Tibial nerve (tissue), 4 donors: Measurements from ENCODE around the gene HOXD13. TPM values are rescaled to one million over a fixed set of nuclear protein-coding genes. Genes with fewer than 3 reads are reported as not detected.

Experiments
- DNase-seq, 2 donors: peaks; one replicate each; pipeline ENCODE4 v3.0.0-alpha.2; 2019; ENCODE audit warnings: low spot score in 2 of 2
- H3K27ac ChIP-seq, 4 donors: fragments of 200-600 bp; sonication (generic) in 3 of 4; one replicate each; pipeline ENCODE4 v1.5.1; 2017 to 2019; ENCODE audit warnings: mild to moderate bottlenecking in 1 of 4
- H3K27me3 ChIP-seq, 2 donors: fragments of 200-600 bp; sonication (generic) in 1 of 2; one replicate each; pipeline versions ENCODE4 v1.5.1 to v1.6.0; 2017 to 2019
- H3K36me3 ChIP-seq, 3 donors: fragments of 200-600 bp; sonication (generic); one replicate each; pipeline ENCODE4 v1.5.1; 2018 to 2019
- H3K4me1 ChIP-seq, 4 donors: fragments of 200-600 bp; sonication (generic) in 3 of 4; one replicate each; pipeline ENCODE4 v1.5.1; 2017 to 2019
- H3K4me3 ChIP-seq, 4 donors: fragments of 200-600 bp; sonication (generic) in 3 of 4; one replicate each; pipeline ENCODE4 v1.5.1; 2017 to 2019; ENCODE audit warnings: mild to moderate bottlenecking in 1 of 4, moderate library complexity in 1 of 4
- H3K9me3 ChIP-seq, 4 donors: fragments of 200-600 bp; sonication (generic) in 3 of 4; one replicate each; pipeline ENCODE4 v1.5.1; 2017 to 2019
- CTCF ChIP-seq, 5 experiments: fragments of 200-600 bp in 3 of 5; fragments of 450-650 bp in 2 of 5; sonication (generic) in 3 of 5; IDR thresholded peaks; one replicate each; pipeline ENCODE4 v1.5.1; 2016 to 2019; ENCODE audit warnings: antibody characterized with exemption in 5 of 5, mild to moderate bottlenecking in 3 of 5, moderate library complexity in 2 of 5
- EP300 ChIP-seq, 2 donors: sonication (generic); formaldehyde crosslinking; IDR thresholded peaks; one replicate each; pipeline ENCODE4 v1.6.1; 2017; ENCODE audit warnings: antibody characterized with exemption in 2 of 2, mild to moderate bottlenecking in 1 of 2
- POLR2A ChIP-seq, 2 donors: fragments of 450-650 bp; IDR thresholded peaks; one replicate each; pipeline ENCODE4 v1.6.1; 2017; ENCODE audit warnings: antibody characterized with exemption in 2 of 2, mild to moderate bottlenecking in 2 of 2, moderate library complexity in 2 of 2
- WGBS, 2 donors: methylation state at CpG; one replicate each; pipeline ENCODE4 v1.1.5; 2018; 5-methylcytosine and 5-hydroxymethylcytosine counted together
- total RNA-seq, 4 donors: library from RNA; depleted of rRNA; stranded (reverse); fragments of >200 nt; gene quantifications; one replicate each; pipeline ENCODE4 v1.1.0, GENCODE V29; 2016

Gene HOXD13
- total RNA-seq, 4 donors from 2014 or later: 0.21 TPM; not detected in 3

DNA sequence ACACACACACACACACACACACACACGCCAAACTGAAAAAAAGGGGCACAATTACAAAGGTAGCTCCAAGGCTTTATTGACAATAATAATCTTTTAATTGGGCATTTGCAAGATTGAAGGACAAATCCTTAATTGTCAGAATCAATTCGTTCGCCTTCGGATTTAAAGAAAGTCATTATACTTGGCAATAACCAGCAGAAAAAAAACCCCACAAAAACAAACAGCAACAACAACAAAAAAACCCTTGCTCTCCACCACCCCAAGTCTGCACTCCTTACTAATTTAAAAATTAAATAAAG lies 35.2 kb downstream of the HOXD13 start:
- WGBS, 2 donors: 70 to 73% methylated on average over 4 of the region's 4 CpGs
- TF ChIP-seq EP300 (IDR thresholded peaks at IDR 0.05): no peak
- TF ChIP-seq CTCF (IDR thresholded peaks at IDR 0.05): no peak
- no peak for TF ChIP-seq POLR2A (IDR thresholded peaks at IDR 0.05)
- no peaks in the 10 kb centered on the region for H3K36me3 ChIP-seq
- H3K27ac ChIP-seq: peak overlapping the region in 1 of 4 donors; percentile 94
- H3K4me3 ChIP-seq: no peak overlapping the region
- no peaks in the 10 kb centered on the region for H3K9me3 ChIP-seq
- DNase-seq: no peak
- H3K27me3 ChIP-seq: peaks cover 2 to 85% of the 10 kb centered on the region in 2 donors
- H3K4me1 ChIP-seq: peaks cover 0 to 47% (median 6%) of the 10 kb centered on the region in 4 donors

- peak overlapping the region; percentile 79 to 94 (median 86) for H3K27ac ChIP-seq
- 45% methylated on average over 37 to 49 of the region's 49 CpGs for WGBS, 2 donors
- H3K4me3 ChIP-seq: peak overlapping the region; percentile 41 to 64 (median 55)
- TF ChIP-seq CTCF (IDR thresholded peaks at IDR 0.05) (no peak), POLR2A (IDR thresholded peaks at IDR 0.05) (no peak), EP300 (IDR thresholded peaks at IDR 0.05) (no peak)
- H3K27me3 ChIP-seq: peaks cover 2 to 85% of the 10 kb centered on the region in 2 donors
- H3K9me3 ChIP-seq: no peaks in the 10 kb centered on the region
- H3K36me3 ChIP-seq: no peaks in the 10 kb centered on the region
- DNase-seq: peak in 1 of 2 donors; percentile 16
- H3K4me1 ChIP-seq: peaks cover 0 to 41% (median 3%) of the 10 kb centered on the region in 4 donors
These were observed 35.9 kb downstream of the HOXD13 start for GRCh38 chr2:176128172-176128981.

GRCh38 chr2:176128982-176129796 lies 36.7 kb downstream of the HOXD13 start, which contains the start of gene HOXD8:
HOXD8 (plus strand) TSS chr2:176129705; CDS start chr2:176130367, 662 bp downstream.
- H3K27ac ChIP-seq: peak within 1 kb of the TSS; percentile 79 to 94 (median 86)
- peak within 1 kb of the TSS; percentile 50 to 64 (median 55) for H3K4me3 ChIP-seq
- DNase-seq: peak in 1 of 2 donors; percentile 34
- peak in 1 of 2 donors; percentile 77 for TF ChIP-seq EP300 (IDR thresholded peaks at IDR 0.05)
- peak in 1 of 5 experiments; percentile 27 for TF ChIP-seq CTCF (IDR thresholded peaks at IDR 0.05)
- peak in 1 of 2 donors; percentile 10 for TF ChIP-seq POLR2A (IDR thresholded peaks at IDR 0.05)
- H3K36me3 ChIP-seq: no peaks in the 10 kb centered on the region
- H3K9me3 ChIP-seq: no peaks in the 10 kb centered on the region
- peaks cover 0 to 35% (median 3%) of the 10 kb centered on the region in 4 donors for H3K4me1 ChIP-seq
- WGBS, 2 donors: 4 to 7% methylated on average over 23 to 55 of the region's 64 CpGs
- peaks cover 0 to 85% of the 10 kb centered on the region in 2 donors for H3K27me3 ChIP-seq

DNA sequence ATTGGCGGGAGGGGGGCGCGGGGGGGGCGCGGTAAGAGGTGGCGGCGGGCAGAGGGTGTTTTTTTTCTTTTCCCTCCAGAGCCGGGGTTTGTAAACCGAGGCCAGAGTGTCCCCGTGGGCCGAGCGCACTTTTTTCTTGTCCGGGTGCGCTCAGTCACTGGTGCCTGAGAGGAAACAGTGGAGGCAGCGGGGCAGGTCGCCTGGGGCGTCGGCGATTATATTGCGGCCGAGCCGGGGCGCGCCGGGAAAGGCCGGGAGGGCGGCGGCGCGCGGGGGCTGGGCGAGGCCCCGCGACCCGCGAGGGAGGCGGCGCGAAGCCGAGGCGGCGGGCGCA lies 37.3 kb downstream of the HOXD13 start:
- Histone ChIP-seq H3K4me1 (peaks cover 0 to 38% (median 5%) of the 10 kb centered on the region in 4 donors), H3K36me3 (no peaks in the 10 kb centered on the region), H3K27ac (peak overlapping the region; percentile 79 to 94 (median 86)), H3K27me3 (peaks cover 0 to 82% of the 10 kb centered on the region in 2 donors), H3K9me3 (no peaks in the 10 kb centered on the region), H3K4me3 (peak overlapping the region; percentile 41 to 64 (median 55))
- WGBS, 2 donors: 1% methylated on average over 23 of the region's 43 CpGs; no CpG with 5 or more reads in 1 of the 2 donors
- TF ChIP-seq POLR2A (IDR thresholded peaks at IDR 0.05) (no peak), EP300 (IDR thresholded peaks at IDR 0.05) (no peak)
- DNase-seq: no peak

GRCh38 chr2:176130147-176130956 lies 37.8 kb downstream of the HOXD13 start:
- Histone ChIP-seq H3K4me1 (peaks cover 0 to 43% (median 5%) of the 10 kb centered on the region in 4 donors), H3K27me3 (peaks cover 0 to 79% of the 10 kb centered on the region in 2 donors)
- WGBS, 2 donors: 2 to 3% methylated on average over 16 to 42 of the region's 100 CpGs

More at GRCh38 chr2:176130147-176130956, 37.8 kb downstream of the HOXD13 start:
- Histone ChIP-seq H3K9me3 (no peaks in the 10 kb centered on the region), H3K36me3 (no peaks in the 10 kb centered on the region), H3K27ac (peak overlapping the region; percentile 79 to 94 (median 86)), H3K4me3 (peak overlapping the region; percentile 22 to 64 (median 54))
- TF ChIP-seq EP300 (IDR thresholded peaks at IDR 0.05): peak in 1 of 2 donors; percentile 58
- peak in 1 of 5 experiments; percentile 7 for TF ChIP-seq CTCF (IDR thresholded peaks at IDR 0.05)
- TF ChIP-seq POLR2A (IDR thresholded peaks at IDR 0.05): no peak
- DNase-seq: peak in 1 of 2 donors; percentile 37
